GM23248 (cell line): ENCODE measurements around the gene KERA.

ENCODE experiments used
- EZH2 ChIP-seq: fragments of 200-600 bp; sonication (generic); IDR thresholded peaks from 2 replicates; pipeline ENCODE4 v1.6.1; 2018; ENCODE audit warnings: antibody characterized with exemption, mild to moderate bottlenecking; ENCODE audit not compliant: insufficient read depth, poor library complexity, severe bottlenecking
- EZH2phosphoT487 ChIP-seq: fragments of 200-600 bp; sonication (generic); IDR thresholded peaks from 2 replicates; pipeline ENCODE4 v1.6.1; 2018; ENCODE audit warnings: antibody characterized with exemption, moderate library complexity, mild to moderate bottlenecking, low read depth; ENCODE audit not compliant: insufficient read depth

DNA sequence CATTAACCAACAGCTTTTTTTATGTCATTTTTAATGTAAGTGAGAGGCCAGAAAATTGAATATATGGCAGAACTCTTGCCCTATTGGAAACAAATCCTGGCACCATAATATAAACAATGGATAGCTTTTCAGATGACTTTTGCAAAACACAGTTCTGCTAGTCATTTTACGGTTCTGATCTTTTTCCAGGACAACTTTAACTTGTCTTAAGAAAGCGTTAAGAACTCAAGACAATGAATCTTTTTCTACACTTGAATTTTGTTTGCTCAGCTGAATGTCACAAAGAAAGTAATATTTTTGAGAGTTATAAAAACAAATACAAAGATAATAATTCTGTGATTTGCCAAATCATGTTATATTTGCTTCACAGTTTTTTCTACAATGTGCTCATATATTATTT is 13.2 kb downstream of the KERA start:
- TF ChIP-seq EZH2, result no peak
- no peak for TF ChIP-seq EZH2phosphoT487
